Measurements from ENCODE around the gene FSTL4.
A peak's percentile ranks its signal among the peaks of the same experiment; 100 is the strongest.
"Not testable (repeated sequence)": the region's sequence is repeated elsewhere in the genome, so short reads cannot be mapped to it uniquely, and the experiment has no call there.

Gene FSTL4

GRCh38 chr5:133552925-133553525 is 59.3 kb downstream of the FSTL4 start:
- in situ Hi-C loops (cut with HindIII; ENCODE audit: low sequenced_read_pairs): no loop called here
- H3K4me3 ChIP-seq (ENCODE audit: low read depth, low read length): no peak overlapping the region
- peak; percentile 80 for TF ChIP-seq CTCF (IDR thresholded peaks at IDR 0.05; ENCODE audit: low read depth, low read length)
- peak; percentile 36 for DNase-seq (ENCODE audit: low read depth, low spot score)

- in situ Hi-C loops (cut with HindIII; ENCODE audit: low sequenced_read_pairs): no loop called here
- DNase-seq (ENCODE audit: low read depth, low spot score): no peak
- H3K4me3 ChIP-seq (ENCODE audit: low read depth, low read length): no peak overlapping the region
- no peak for TF ChIP-seq CTCF (IDR thresholded peaks at IDR 0.05; ENCODE audit: low read depth, low read length)
Measured at GRCh38 chr5:133546500-133546899, 65.8 kb downstream of the FSTL4 start.

GRCh38 chr5:133544346-133544745 is 68.0 kb downstream of the FSTL4 start:
- no peak for TF ChIP-seq CTCF (IDR thresholded peaks at IDR 0.05; ENCODE audit: low read depth, low read length)
- in situ Hi-C loops (cut with HindIII; ENCODE audit: low sequenced_read_pairs): no loop called here
- no peak for DNase-seq (ENCODE audit: low read depth, low spot score)
- no peak overlapping the region for H3K4me3 ChIP-seq (ENCODE audit: low read depth, low read length)

- no peak for DNase-seq (ENCODE audit: low read depth, low spot score)
- TF ChIP-seq CTCF (IDR thresholded peaks at IDR 0.05; ENCODE audit: low read depth, low read length): no peak
- in situ Hi-C loops (cut with HindIII; ENCODE audit: low sequenced_read_pairs): no loop called here
- no peak overlapping the region for H3K4me3 ChIP-seq (ENCODE audit: low read depth, low read length)
Measured at GRCh38 chr5:133539818-133540217, 72.5 kb downstream of the FSTL4 start.

- in situ Hi-C loops (cut with HindIII; ENCODE audit: low sequenced_read_pairs): no loop called here
- no peak for DNase-seq (ENCODE audit: low read depth, low spot score)
- no peak overlapping the region for H3K4me3 ChIP-seq (ENCODE audit: low read depth, low read length)
- TF ChIP-seq CTCF (IDR thresholded peaks at IDR 0.05; ENCODE audit: low read depth, low read length): no peak
Measured at GRCh38 chr5:133538718-133539117, 73.6 kb downstream of the FSTL4 start.

GRCh38 chr5:133535241-133535929 is 77.0 kb downstream of the FSTL4 start:
- H3K4me3 ChIP-seq (ENCODE audit: low read depth, low read length); in situ Hi-C loops (cut with HindIII; ENCODE audit: low sequenced_read_pairs); DNase-seq (ENCODE audit: low read depth, low spot score): not testable (repeated sequence)

GRCh38 chr5:133534566-133534965 is 77.8 kb downstream of the FSTL4 start:
- no peak for TF ChIP-seq CTCF (IDR thresholded peaks at IDR 0.05; ENCODE audit: low read depth, low read length)
- no peak overlapping the region for H3K4me3 ChIP-seq (ENCODE audit: low read depth, low read length)
- no peak for DNase-seq (ENCODE audit: low read depth, low spot score)
- in situ Hi-C loops (cut with HindIII; ENCODE audit: low sequenced_read_pairs): no loop called here

All from astrocyte of the spinal cord (primary cell).